IPS-15b (cell line): ENCODE results near the gene SLC35A4.

Experiments
- H3K27me3 ChIP-seq: one replicate; pipeline ENCODE4 v1.6.1; 2013; ENCODE audit warnings: low read length; ENCODE audit not compliant: control insufficient read depth, insufficient read depth
- H3K36me3 ChIP-seq: one replicate; pipeline ENCODE4 v1.6.1; 2013; ENCODE audit warnings: low read length; ENCODE audit not compliant: control insufficient read depth, insufficient read depth
- H3K4me1 ChIP-seq: one replicate; pipeline ENCODE4 v1.6.1; 2013; ENCODE audit warnings: mild to moderate bottlenecking, low read length; ENCODE audit not compliant: control insufficient read depth, insufficient read depth
- H3K4me3 ChIP-seq: one replicate; pipeline ENCODE4 v1.5.1; 2013; ENCODE audit warnings: low read depth, low read length
- H3K9ac ChIP-seq: one replicate; pipeline ENCODE4 v1.6.1; 2013; ENCODE audit warnings: low read depth, mild to moderate bottlenecking, low read length
- H3K9me3 ChIP-seq: one replicate; pipeline ENCODE4 v1.6.1; 2013; ENCODE audit warnings: mild to moderate bottlenecking, low read length; ENCODE audit not compliant: control insufficient read depth, insufficient read depth

SLC35A4 gene, protein sequence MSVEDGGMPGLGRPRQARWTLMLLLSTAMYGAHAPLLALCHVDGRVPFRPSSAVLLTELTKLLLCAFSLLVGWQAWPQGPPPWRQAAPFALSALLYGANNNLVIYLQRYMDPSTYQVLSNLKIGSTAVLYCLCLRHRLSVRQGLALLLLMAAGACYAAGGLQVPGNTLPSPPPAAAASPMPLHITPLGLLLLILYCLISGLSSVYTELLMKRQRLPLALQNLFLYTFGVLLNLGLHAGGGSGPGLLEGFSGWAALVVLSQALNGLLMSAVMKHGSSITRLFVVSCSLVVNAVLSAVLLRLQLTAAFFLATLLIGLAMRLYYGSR

DNA sequence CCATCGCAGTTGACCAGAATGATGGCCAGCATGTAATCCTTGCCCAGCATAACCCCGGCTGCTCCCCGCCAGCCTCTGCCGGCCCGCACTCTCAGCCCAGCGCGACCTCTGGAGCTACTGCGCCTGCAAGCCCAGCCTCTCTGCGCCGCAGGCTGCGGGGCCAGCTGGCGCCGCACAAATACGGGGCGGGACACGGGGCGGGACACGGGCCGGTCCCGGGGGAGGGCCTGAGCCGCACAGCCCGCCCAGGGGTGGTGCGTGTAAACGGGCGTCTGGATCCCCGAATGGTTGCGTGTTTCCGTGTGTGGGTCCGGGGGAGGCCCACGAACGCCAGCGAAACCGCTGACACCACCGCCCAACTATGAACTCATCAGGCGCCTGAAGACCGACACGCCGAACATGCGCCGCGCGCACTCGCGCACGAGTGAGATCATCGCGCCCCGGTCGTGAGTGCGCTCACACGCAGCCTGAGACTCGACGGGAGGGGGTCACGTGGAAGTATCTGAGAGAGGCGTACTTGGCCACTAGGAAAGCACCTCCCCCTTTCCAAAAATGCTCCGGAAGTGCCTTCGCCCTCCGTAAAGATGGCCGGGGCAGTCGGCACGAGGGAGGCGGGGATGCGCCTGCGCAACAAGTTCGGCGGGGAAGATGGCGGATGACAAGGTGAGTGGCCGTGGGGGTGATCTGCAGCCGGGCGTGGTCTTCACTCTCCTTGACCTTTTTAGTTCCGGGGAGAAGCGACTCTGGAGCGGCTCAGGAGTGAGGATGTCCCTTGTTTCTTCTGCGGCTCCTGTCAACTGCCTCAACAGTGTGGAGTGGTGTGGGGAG, at the start of gene SLC35A4, which contains the start of gene APBB3:
SLC35A4 (plus strand) TSS at position 633 of the 828 bp plus-strand sequence. CDS start 2,342 bp downstream, outside the sequence.
APBB3 (minus strand) TSS at position 403 of the 828 bp plus-strand sequence; CDS start at position 50, 353 bp downstream.
- peaks cover 19% of the 10 kb centered on the region for H3K36me3 ChIP-seq
- H3K4me3 ChIP-seq = peak within 1 kb of the TSS; percentile 99
- H3K27me3 ChIP-seq = no peaks in the 10 kb centered on the region
- peaks cover 2% of the 10 kb centered on the region for H3K4me1 ChIP-seq
- H3K9ac ChIP-seq = peak within 1 kb of the TSS; percentile 77
- no peaks in the 10 kb centered on the region for H3K9me3 ChIP-seq

GRCh38 chr5:140524003-140524402, 40.6 kb upstream of the SLC35A4 start:
- H3K9ac ChIP-seq = no peak overlapping the region
- H3K36me3 ChIP-seq = peaks cover 12% of the 10 kb centered on the region
- H3K27me3 ChIP-seq = no peaks in the 10 kb centered on the region

DNA sequence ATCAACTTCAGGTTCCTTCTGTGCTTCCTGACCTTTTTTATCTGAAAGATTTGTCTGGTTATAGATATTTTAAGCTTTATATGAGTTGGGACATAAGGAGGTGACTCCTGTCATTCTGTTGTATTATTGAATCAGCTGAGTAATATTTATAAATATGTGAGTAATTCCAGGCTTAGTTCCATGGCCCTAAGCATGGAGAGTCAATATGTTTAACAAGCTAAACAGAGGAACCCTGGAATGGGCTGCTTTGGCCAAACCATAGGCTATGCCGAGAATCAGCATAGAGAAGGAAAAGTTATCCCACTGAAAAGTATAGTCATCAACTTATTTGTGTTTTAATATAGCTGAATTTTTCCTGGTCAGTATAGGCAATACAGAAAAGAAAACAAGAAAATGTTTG, 24.4 kb upstream of the SLC35A4 start:
- H3K27me3 ChIP-seq = no peaks in the 10 kb centered on the region
- H3K36me3 ChIP-seq = peaks cover 6% of the 10 kb centered on the region
- no peaks in the 10 kb centered on the region for H3K9me3 ChIP-seq

More at GRCh38 chr5:140524003-140524402, 40.6 kb upstream of the SLC35A4 start:
- no peaks in the 10 kb centered on the region for H3K4me1 ChIP-seq
- no peaks in the 10 kb centered on the region for H3K9me3 ChIP-seq
- H3K4me3 ChIP-seq = no peak overlapping the region

DNA sequence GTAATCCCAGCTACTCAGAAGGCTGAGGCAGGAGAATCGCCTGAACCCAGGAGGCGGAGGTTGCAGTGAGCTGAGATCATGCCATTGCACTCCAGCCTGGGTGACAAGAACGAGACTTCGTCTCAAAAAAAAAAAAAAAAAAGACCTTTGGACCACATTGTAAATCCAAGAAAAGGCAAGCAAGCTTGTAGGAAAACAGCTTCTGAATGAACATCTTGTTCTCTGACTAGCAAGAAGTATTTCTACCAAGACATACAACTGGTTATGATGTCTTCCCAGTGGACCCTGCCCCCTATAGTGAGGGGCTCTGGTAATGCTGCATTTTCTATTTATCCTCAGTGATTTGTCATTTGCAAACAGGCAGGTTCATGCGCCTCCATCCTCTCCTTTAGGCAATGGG, 21.7 kb upstream of the SLC35A4 start:
- Histone ChIP-seq H3K36me3 (peaks cover 3% of the 10 kb centered on the region), H3K9me3 (no peaks in the 10 kb centered on the region), H3K9ac (no peak overlapping the region), H3K4me1 (peaks cover 3% of the 10 kb centered on the region), H3K27me3 (no peaks in the 10 kb centered on the region), H3K4me3 (no peak overlapping the region)

More for the DNA sequence above, 24.4 kb upstream of the SLC35A4 start:
- Histone ChIP-seq H3K4me1 (no peaks in the 10 kb centered on the region), H3K9ac (no peak overlapping the region), H3K4me3 (no peak overlapping the region)

DNA sequence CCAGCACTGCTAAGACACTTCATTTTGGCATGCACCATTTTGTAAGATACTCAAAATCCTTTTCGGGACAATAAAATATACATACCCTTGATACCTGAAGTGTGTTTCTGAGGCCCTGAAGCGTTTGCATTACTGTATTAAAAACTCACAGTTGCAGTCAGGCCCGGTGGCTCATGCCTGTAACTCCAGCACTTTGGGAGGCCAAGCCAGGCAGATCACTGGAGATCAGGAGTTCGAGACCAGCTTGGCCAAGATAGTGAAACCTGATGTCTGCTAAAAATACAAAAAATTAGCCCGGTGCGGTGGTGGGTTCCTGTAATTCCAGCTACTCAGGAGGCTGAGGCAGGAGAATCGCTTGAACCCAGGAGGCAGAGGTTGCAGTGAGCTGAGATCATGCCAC, 19.6 kb upstream of the SLC35A4 start:
- Histone ChIP-seq H3K9me3 (no peaks in the 10 kb centered on the region), H3K9ac (no peak overlapping the region), H3K4me1 (peaks cover 12% of the 10 kb centered on the region), H3K36me3 (peaks cover 3% of the 10 kb centered on the region), H3K27me3 (no peaks in the 10 kb centered on the region), H3K4me3 (no peak overlapping the region)

DNA sequence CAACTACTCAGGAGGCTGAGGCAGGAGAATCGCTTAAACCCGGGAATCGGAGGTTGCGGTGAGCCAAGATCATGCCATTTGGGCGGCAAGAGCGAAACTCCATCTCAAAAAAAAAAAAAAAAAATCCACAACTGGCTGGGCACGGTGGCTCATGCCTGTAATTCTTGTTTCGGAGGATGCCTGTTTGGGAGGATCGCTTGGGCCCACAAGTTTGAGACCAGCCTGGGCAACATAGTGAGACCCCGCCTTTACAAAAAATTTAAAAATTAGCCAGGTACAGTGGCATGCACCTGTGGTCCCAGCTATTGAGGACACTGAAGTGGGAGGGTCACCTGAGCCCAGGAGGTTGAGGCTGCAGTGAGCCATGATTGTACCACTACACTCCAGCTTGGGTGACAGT, 19.0 kb upstream of the SLC35A4 start:
- Histone ChIP-seq H3K9ac (no peak overlapping the region), H3K9me3 (no peaks in the 10 kb centered on the region), H3K4me3 (no peak overlapping the region), H3K27me3 (no peaks in the 10 kb centered on the region), H3K36me3 (peaks cover 6% of the 10 kb centered on the region), H3K4me1 (peaks cover 12% of the 10 kb centered on the region)

- no peaks in the 10 kb centered on the region for H3K9me3 ChIP-seq
- H3K9ac ChIP-seq = peak overlapping the region; percentile 54
- H3K4me1 ChIP-seq = peaks cover 12% of the 10 kb centered on the region
- peaks cover 12% of the 10 kb centered on the region for H3K36me3 ChIP-seq
- H3K4me3 ChIP-seq = peak overlapping the region; percentile 58
- no peaks in the 10 kb centered on the region for H3K27me3 ChIP-seq
These were observed 17.6 kb upstream of the SLC35A4 start for GRCh38 chr5:140546851-140547507.

DNA sequence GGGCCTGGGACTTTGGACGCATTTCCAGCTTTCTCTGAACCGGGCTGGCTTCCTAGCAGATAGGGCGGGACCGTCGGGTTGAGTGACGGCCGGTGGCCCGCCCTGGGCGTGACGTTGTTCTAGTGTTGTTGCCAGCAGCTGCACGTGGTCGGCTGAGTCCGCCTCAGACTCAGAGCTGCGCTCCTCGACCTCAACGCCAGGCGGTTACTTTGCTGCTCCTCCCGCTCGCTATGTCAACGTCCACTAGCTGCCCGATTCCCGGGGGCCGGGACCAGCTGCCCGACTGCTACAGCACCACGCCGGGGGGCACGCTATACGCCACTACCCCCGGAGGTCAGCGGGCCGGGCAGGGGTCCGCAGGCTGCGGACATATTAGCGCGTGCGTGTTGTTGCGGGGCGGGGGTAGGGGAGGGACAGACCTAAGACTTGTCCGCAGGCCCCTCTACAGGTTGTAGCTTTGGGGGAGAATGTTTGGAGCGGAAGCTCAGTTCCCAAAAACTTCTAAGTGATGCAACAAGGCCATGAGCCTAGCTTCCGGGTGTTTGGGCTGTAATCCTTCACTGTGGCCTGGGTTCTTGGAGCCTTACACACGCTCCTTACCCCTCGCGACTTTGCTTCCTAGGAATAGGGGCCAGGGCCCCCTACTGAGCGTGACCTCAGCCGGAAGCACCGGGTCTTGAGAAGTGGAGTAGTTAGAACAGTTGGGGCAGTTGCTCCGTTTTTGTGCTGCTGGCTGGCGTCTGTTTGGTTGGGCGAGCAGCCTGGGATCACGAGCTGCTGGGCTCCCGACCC, 16.9 kb upstream of the SLC35A4 start, which contains the start of gene EIF4EBP3:
EIF4EBP3 (plus strand) TSS at position 155 of the 792 bp plus-strand sequence; CDS start at position 231, 76 bp downstream.
- Histone ChIP-seq H3K4me3 (peak within 1 kb of the TSS; percentile 58), H3K36me3 (peaks cover 12% of the 10 kb centered on the region)

DNA sequence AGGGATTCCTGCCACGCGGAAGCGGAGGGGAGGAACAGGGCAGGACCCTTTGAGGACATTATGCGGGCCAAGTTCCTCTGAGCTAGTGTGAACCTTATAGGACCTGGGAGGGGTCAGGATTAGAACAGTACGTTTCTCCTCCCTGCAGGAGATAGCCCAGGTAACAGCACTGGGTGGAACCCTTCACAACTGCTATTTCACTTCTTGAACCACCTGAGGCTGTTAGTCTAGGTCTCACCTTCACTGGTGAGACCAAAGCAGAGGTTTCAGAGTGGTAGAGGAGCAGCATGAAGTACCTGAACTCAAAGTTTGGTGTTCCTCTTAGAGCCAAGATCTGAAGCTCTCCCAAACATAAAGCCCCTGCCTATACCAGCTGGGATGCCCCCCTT, 16.3 kb upstream of the SLC35A4 start:
- peak overlapping the region; percentile 58 for H3K4me3 ChIP-seq
- peak overlapping the region; percentile 87 for H3K9ac ChIP-seq
- H3K27me3 ChIP-seq = no peaks in the 10 kb centered on the region
- no peaks in the 10 kb centered on the region for H3K9me3 ChIP-seq
- H3K36me3 ChIP-seq = peaks cover 12% of the 10 kb centered on the region
- peaks cover 12% of the 10 kb centered on the region for H3K4me1 ChIP-seq

More for the DNA sequence above, 16.9 kb upstream of the SLC35A4 start, which contains the start of gene EIF4EBP3:
- Histone ChIP-seq H3K27me3 (no peaks in the 10 kb centered on the region), H3K9ac (peak within 1 kb of the TSS; percentile 87), H3K9me3 (no peaks in the 10 kb centered on the region), H3K4me1 (peaks cover 12% of the 10 kb centered on the region)

DNA sequence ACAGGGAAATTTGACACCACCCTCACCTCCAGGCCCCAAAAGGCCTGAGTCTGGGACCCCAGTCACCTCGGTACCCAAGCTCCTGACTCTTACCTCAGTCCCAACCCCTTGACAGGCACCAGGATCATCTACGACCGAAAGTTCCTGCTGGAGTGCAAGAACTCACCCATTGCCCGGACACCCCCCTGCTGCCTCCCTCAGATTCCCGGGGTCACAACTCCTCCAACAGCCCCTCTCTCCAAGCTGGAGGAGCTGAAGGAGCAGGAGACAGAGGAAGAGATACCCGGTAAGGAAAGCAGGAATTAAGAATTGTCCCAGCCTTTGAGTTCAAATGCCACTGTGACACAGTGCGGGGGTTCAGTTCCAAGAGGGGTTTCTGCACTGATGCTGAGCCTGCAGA, 15.8 kb upstream of the SLC35A4 start:
- Histone ChIP-seq H3K36me3 (peaks cover 12% of the 10 kb centered on the region), H3K9ac (peak overlapping the region; percentile 87), H3K4me1 (peaks cover 12% of the 10 kb centered on the region), H3K27me3 (no peaks in the 10 kb centered on the region), H3K4me3 (peak overlapping the region; percentile 58), H3K9me3 (no peaks in the 10 kb centered on the region)
